ENCODE measurements around the gene CC2D1B.

DNA sequence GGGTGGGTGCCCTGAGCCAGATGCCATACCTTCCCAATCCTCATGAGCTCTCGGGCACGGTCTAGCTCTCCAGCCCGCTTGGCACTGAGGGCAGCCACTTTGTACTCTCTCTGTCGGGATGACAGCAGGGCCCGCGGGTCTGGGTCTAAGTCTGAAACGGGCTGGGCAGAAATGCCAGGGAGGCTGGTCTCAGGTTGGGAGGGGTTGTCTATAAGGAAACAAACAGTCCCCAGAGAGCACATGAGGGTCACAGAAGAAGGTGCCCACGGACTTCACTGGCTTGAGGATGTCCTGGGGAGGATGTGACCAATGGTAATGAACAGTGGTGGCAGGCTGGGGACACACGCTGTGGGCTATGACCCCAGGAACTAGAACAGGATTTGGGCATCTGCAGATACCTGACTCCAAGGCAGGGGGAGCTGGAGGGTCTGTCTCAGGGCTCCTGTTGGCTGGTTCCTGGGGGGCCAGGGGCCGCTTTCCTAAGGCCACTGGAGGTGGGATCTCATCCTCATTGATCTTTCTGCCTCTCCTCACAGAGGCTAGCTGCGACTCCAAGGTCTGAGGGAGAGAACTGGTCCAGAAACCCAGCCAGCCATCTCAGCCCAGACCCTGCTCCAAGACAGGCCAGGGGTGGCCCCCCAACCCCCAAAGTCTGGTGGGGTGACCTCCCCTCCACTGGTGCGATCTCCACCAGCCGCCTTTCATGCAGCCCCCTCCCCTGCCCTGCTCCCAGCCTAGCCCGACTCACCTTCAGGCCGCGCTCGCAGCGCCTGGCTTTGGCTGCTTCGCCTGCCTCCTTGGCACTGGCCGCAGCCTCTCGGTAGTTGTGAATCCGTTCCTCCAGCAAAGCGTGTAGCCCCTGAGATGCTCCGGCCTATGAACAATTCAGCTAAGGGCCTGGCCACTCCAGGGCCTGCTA, 6.1 kb downstream of the CC2D1B start:
- TF ChIP-seq ZNF274 (IDR thresholded peaks at IDR 0.05; ENCODE audit: low read depth, low read length) (no peak), YY1 (IDR thresholded peaks at IDR 0.05; ENCODE audit: insufficient read depth, insufficient read length) (no peak), SUZ12 (IDR thresholded peaks at IDR 0.05; ENCODE audit: extremely low read depth, insufficient read depth, insufficient read length) (no peak)
